Transverse colon (tissue), 4 donors: ENCODE measurements around the gene ZNF22. TPM values are rescaled to one million over a fixed set of nuclear protein-coding genes. Genes with fewer than 3 reads are reported as not detected.

Experiments used
- DNase-seq: peaks from one replicate; pipeline ENCODE4 v3.0.0-alpha.2; 2019
- H3K27ac ChIP-seq, 4 donors: fragments of 200-600 bp; sonication (generic); 2 replicates each; pipeline ENCODE4 v1.5.1; 2016 to 2018; ENCODE audit warnings: inconsistent platforms in 4 of 4
- H3K27me3 ChIP-seq: fragments of 200-600 bp; sonication (generic); 2 replicates; pipeline ENCODE4 v1.5.1; 2017; ENCODE audit warnings: inconsistent platforms
- H3K36me3 ChIP-seq, 4 donors: fragments of 200-600 bp; sonication (generic); 2 replicates each; pipeline ENCODE4 v1.5.1; 2017 to 2019; ENCODE audit warnings: inconsistent platforms in 4 of 4
- H3K4me1 ChIP-seq, 4 donors: fragments of 200-600 bp; sonication (generic); 2 replicates each; pipeline ENCODE4 v1.5.1; 2017 to 2020; ENCODE audit warnings: inconsistent platforms in 4 of 4
- H3K4me3 ChIP-seq, 4 donors: fragments of 200-600 bp; sonication (generic); 1 replicate in 1 of 4; 2 replicates in 3 of 4; pipeline versions ENCODE4 v1.5.1 to v1.6.1; 2017 to 2019; ENCODE audit warnings: inconsistent platforms in 4 of 4
- H3K9me3 ChIP-seq, 2 donors: fragments of 200-600 bp; sonication (generic); 2 replicates each; pipeline ENCODE4 v1.5.1; 2017 to 2019; ENCODE audit warnings: inconsistent platforms in 2 of 2
- EP300 ChIP-seq: sonication (generic); formaldehyde crosslinking; IDR thresholded peaks from one replicate; pipeline ENCODE4 v1.6.1; 2017; ENCODE audit warnings: antibody characterized with exemption, low read depth
- POLR2A ChIP-seq: fragments of 450-650 bp; IDR thresholded peaks from one replicate; pipeline ENCODE4 v1.6.1; 2016; ENCODE audit warnings: antibody characterized with exemption, mild to moderate bottlenecking, moderate library complexity
- POLR2AphosphoS5 ChIP-seq, 3 donors: sonication (generic); formaldehyde crosslinking; IDR thresholded peaks; one replicate each; pipeline ENCODE4 v1.6.1; 2016; ENCODE audit warnings: antibody characterized with exemption in 3 of 3
- WGBS, 2 donors: methylation state at CpG; one replicate each; pipeline ENCODE4 v1.1.5; 2018; ENCODE audit warnings: low coverage in 1 of 2; 5-methylcytosine and 5-hydroxymethylcytosine counted together
- in situ Hi-C, 4 donors: fragments of 200-750 bp; cut with MboI; loops; one replicate each; pipeline versions ENCODE4 v1.15.0 to v1.15.1; 2017; ENCODE audit warnings: low sequenced_read_pairs in 3 of 4, low pct_ligation_motif_present in 1 of 4, low pct_unique_long_range_greater_than_20kb in 1 of 4
- intact Hi-C: fragments of 100-400 bp; cut with DNase I; formaldehyde crosslinking; loops from one replicate; pipeline ENCODE4 v1.15.1; 2023; ENCODE audit warnings: low total_unique reads
- total RNA-seq, 4 donors: library from RNA; depleted of rRNA; stranded (reverse); fragments of >200 nt; gene quantifications; one replicate each; pipeline ENCODE4 v1.1.0, GENCODE V29; 2016
- TF ChIP-seq, protein P1 (sequence below), 5 experiments: fragments of 200-600 bp in 3 of 5; fragments of 450-650 bp in 2 of 5; sonication (generic) in 3 of 5; IDR thresholded peaks; 1 replicate in 2 of 5; 2 replicates in 3 of 5; pipeline ENCODE4 v1.5.1; 2016 to 2017; ENCODE audit warnings: antibody characterized with exemption in 5 of 5, inconsistent platforms in 3 of 5, mild to moderate bottlenecking in 2 of 5, moderate library complexity in 1 of 5

The ZNF22 gene
- total RNA-seq, 4 donors from 2014 or later = 4.6 to 14.3 (median 9.5) TPM

DNA sequence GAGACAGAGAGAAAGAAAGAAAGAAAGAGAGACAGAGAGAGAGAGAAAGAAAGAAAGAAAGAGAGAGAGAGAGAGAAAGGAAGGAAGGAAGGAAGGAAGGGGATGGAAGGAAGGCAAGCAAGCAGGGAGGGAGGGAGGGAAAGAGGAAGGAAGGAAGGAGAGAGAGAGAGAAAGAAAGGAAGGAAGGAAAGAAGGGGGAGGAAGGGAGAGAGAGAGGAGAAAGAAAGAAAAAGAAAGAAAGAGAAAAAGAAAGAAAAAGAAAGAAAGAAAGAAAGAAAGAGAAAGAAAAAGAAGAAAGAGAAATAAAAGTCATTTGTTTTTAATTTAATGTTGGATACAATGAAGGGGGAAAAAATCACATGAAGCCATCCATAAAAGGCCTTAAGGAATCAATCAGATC lies 45.8 kb upstream of the ZNF22 start:
- intact Hi-C loops = no loop called here
- no peaks in the 10 kb centered on the region for H3K9me3 ChIP-seq
- TF ChIP-seq, protein P1, sequence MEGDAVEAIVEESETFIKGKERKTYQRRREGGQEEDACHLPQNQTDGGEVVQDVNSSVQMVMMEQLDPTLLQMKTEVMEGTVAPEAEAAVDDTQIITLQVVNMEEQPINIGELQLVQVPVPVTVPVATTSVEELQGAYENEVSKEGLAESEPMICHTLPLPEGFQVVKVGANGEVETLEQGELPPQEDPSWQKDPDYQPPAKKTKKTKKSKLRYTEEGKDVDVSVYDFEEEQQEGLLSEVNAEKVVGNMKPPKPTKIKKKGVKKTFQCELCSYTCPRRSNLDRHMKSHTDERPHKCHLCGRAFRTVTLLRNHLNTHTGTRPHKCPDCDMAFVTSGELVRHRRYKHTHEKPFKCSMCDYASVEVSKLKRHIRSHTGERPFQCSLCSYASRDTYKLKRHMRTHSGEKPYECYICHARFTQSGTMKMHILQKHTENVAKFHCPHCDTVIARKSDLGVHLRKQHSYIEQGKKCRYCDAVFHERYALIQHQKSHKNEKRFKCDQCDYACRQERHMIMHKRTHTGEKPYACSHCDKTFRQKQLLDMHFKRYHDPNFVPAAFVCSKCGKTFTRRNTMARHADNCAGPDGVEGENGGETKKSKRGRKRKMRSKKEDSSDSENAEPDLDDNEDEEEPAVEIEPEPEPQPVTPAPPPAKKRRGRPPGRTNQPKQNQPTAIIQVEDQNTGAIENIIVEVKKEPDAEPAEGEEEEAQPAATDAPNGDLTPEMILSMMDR (IDR thresholded peaks at IDR 0.05) = no peak
- no peak for TF ChIP-seq POLR2A
- TF ChIP-seq EP300 = no peak
- no peak for TF ChIP-seq POLR2AphosphoS5 (IDR thresholded peaks at IDR 0.05)
- in situ Hi-C loops = no loop called here
- H3K4me1 ChIP-seq = peaks cover 0 to 22% (median 14%) of the 10 kb centered on the region in 4 donors
- no peak for DNase-seq
- peak overlapping the region in 1 of 4 donors; percentile 17 for H3K27ac ChIP-seq
- no peaks in the 10 kb centered on the region for H3K27me3 ChIP-seq
- no peak overlapping the region for H3K4me3 ChIP-seq
- H3K36me3 ChIP-seq = no peaks in the 10 kb centered on the region

DNA sequence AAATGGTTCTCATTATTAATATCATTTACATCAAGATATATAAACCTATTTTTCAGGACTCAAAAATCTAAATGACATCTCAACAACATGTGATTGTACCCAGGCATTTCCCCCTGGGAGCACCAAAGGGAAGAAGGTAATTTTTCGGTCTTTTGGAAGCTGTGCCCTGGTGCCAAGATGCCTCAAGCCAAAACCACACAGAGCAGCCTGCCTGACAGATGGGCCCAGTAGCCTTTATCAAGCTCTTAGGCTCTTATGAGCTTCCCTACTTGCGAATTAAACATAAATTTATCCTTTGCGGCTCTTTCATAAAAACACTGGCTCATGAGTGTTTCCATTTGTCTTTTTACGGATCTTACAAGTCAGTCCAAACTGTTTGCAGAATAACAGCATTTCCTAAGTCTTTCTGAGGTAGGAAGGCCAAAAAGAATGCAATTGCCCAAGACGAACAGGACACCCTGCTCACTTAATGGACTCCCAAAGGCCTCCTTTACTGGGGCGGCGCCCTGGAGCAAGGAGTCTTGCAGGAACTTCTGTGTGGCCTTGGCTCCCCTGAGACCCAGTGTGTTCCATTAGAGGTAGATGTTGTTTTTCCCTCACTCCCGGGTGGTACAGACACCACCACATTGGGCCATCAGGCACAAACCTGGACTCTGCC lies 45.2 kb upstream of the ZNF22 start:
- WGBS, 2 donors = 75 to 94% methylated on average over 2 to 8 of the region's 8 CpGs
- in situ Hi-C loops = no loop called here
- intact Hi-C loops = no loop called here
- no peak overlapping the region for H3K4me3 ChIP-seq
- peaks cover 0 to 28% (median 19%) of the 10 kb centered on the region in 4 donors for H3K4me1 ChIP-seq
- no peak for DNase-seq
- H3K27me3 ChIP-seq = no peaks in the 10 kb centered on the region
- peak overlapping the region in 2 of 4 donors; percentile 7 to 17 for H3K27ac ChIP-seq
- H3K9me3 ChIP-seq = no peaks in the 10 kb centered on the region
- no peak for TF ChIP-seq POLR2A
- TF ChIP-seq EP300 = no peak
- TF ChIP-seq, protein P1 (IDR thresholded peaks at IDR 0.05) = no peak
- peak in 1 of 3 donors; percentile 31 for TF ChIP-seq POLR2AphosphoS5 (IDR thresholded peaks at IDR 0.05)
- no peaks in the 10 kb centered on the region for H3K36me3 ChIP-seq

DNA sequence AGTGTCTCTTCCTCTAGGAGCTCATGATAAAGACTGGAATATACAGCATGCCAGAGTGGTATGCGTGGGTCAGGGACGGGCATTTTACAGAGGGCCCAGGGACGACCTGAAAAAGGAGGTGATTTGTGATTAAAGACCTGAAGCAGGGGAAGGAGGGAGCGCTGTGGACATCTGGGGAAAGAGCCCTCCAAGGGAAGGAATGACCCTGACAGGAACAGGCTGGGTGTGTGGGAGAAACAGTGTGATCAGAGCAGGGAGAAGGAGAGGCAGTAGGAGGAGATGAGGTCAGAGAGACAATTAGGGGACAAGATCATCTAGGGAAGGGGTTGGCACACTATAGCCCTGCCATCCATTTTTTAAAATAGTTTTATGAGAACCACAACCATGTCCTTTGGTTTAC lies 44.5 kb upstream of the ZNF22 start:
- WGBS, 2 donors = 93 to 97% methylated on average over 4 of the region's 4 CpGs
- intact Hi-C loops (no loop called here), in situ Hi-C loops (no loop called here)
- DNase-seq = no peak
- H3K9me3 ChIP-seq = no peaks in the 10 kb centered on the region
- H3K27ac ChIP-seq = peak overlapping the region in 1 of 4 donors; percentile 7
- no peaks in the 10 kb centered on the region for H3K27me3 ChIP-seq
- H3K36me3 ChIP-seq = no peaks in the 10 kb centered on the region
- no peak overlapping the region for H3K4me3 ChIP-seq
- H3K4me1 ChIP-seq = peaks cover under 1 to 31% (median 21%) of the 10 kb centered on the region in 4 donors
- TF ChIP-seq, protein P1 (IDR thresholded peaks at IDR 0.05) = no peak

DNA sequence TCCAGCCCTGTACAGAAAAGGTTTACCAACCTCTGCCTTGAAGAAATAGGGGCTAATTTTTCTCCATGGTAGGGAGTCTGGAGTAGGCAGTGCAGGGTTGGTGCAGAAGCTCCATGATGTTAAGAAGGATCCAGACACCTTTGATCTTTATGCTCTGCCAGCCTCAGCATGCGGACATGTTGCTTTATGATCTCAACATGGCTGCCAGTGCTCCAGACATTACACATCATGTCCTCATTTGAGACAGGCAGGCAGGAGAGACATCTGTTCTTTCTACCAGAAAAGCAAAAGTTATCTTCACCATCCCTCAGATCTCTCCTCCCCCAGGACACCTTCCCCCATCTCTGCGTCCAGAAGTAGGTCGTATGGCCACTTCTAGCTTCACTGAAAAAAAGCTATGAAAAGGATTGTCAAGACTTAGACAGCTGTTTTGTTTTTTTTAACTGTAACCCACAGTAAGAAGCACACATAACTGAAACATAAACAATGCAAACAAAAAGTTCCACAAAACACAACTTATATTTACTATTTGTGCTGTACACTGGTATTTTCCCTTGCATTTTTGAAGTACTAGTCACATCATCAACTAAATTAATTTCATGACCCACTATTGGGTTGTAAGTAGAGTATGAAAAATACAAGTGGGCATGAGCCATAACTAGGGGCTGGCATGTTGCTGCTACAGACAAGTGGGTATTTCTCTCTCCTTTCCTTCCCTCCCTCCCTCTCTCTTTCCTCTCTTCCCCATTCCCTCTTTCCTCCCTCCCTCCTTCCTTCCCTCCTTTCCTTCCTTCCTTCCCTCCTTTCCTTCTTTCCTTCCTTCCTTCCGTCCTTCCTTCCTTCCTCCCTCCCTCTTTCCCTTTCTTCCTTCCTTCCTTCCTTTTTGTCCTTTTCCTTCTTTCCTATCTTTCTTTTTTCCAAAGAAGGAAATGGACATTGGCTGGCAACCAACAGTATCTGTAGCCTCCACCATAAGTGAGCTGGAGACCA lies 43.7 kb upstream of the ZNF22 start:
- in situ Hi-C loops = no loop called here
- WGBS, 2 donors = 67 to 93% methylated on average over 1 to 4 of the region's 4 CpGs

More for the DNA sequence above, 43.7 kb upstream of the ZNF22 start:
- Histone ChIP-seq H3K36me3 (no peaks in the 10 kb centered on the region), H3K4me1 (peaks cover 2 to 31% (median 21%) of the 10 kb centered on the region in 4 donors), H3K27ac (peak overlapping the region in 1 of 4 donors; percentile 7), H3K4me3 (no peak overlapping the region), H3K27me3 (no peaks in the 10 kb centered on the region), H3K9me3 (no peaks in the 10 kb centered on the region)
- no peak for DNase-seq
- intact Hi-C loops = no loop called here
- TF ChIP-seq, protein P1 (IDR thresholded peaks at IDR 0.05) = no peak
- TF ChIP-seq POLR2AphosphoS5 (IDR thresholded peaks at IDR 0.05) (no peak), EP300 (no peak), POLR2A (no peak)
